ENCODE data around the gene CRIP2.
A peak's percentile ranks its signal among the peaks of the same experiment; 100 is the strongest.

The CRIP2 gene

DNA sequence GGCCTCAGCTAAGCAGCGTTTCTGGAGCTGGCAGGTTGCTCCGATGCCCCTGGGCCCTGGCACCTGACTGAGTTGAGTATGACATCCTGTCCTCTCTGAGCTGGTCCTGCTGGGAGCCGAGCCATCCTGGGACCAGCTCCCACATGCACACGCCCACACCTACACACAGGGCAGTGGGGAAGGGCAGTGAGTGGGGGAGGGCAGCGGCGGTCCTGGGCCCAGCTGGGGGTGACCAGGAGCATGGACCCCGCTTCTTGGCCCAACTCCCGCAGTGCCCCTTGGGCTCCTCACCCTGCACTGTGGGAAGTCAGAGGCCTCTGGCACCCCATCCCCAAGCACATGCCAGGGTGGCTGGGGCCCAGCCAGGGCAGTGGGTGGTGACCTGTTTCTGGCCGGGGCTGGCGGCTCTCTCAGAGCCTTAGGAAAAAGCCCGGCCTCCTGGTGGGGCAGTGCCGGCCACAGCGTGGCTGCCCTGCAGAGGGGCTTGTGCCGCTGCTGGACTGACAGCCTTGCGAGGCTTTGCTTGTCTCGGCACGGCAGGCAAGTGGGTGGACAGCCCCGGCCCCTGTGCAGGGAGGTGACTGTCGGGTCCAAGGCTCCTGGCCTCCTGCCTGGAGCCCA lies 5.9 kb upstream of the CRIP2 start:
- no peak for DNase-seq (ENCODE audit: low read depth)
- H3K4me3 ChIP-seq (ENCODE audit: low read length), result no peak overlapping the region
- TF ChIP-seq, protein P1, sequence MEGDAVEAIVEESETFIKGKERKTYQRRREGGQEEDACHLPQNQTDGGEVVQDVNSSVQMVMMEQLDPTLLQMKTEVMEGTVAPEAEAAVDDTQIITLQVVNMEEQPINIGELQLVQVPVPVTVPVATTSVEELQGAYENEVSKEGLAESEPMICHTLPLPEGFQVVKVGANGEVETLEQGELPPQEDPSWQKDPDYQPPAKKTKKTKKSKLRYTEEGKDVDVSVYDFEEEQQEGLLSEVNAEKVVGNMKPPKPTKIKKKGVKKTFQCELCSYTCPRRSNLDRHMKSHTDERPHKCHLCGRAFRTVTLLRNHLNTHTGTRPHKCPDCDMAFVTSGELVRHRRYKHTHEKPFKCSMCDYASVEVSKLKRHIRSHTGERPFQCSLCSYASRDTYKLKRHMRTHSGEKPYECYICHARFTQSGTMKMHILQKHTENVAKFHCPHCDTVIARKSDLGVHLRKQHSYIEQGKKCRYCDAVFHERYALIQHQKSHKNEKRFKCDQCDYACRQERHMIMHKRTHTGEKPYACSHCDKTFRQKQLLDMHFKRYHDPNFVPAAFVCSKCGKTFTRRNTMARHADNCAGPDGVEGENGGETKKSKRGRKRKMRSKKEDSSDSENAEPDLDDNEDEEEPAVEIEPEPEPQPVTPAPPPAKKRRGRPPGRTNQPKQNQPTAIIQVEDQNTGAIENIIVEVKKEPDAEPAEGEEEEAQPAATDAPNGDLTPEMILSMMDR (conservative IDR thresholded peaks at IDR 0.05; ENCODE audit: low read length), result no peak

DNA sequence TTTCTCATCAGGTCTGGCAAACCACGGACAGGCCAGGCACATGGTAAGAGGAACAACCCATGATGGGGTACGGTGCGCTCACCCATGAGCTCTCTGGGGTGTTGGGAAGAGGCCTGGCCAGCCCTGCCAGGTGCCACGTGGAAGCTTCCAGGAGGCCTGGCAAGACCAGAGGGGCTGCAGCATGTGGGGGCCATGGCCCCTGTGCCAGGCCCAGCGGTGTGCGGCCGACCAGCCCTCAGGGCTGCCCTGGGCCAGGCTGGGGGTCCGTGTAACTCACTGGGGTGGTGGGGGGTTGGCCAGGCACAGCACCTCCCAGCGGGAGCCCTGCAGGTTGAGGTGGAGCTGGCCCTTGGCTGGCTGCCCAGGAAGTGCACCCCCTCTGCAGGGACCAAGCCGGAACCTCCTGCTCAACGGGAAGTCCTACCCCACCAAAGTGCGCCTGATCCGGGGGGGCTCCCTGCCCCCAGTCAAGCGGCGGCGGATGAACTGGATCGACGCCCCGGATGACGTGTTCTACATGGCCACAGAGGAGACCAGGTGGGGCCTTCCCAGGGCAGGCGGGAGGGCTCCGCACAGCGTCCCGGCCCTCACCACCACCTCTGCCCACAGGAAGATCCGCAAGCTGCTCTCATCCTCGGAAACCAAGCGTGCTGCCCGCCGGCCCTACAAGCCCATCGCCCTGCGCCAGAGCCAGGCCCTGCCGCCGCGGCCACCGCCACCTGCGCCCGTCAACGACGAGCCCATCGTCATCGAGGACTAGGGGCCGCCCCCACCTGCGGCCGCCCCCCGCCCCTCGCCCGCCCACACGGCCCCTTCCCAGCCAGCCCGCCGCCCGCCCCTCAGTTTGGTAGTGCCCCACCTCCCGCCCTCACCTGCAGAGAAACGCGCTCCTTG lies 4.9 kb upstream of the CRIP2 start:
- no peak overlapping the region for H3K4me3 ChIP-seq (ENCODE audit: low read length)
- TF ChIP-seq, protein P1 (conservative IDR thresholded peaks at IDR 0.05; ENCODE audit: low read length), result no peak
- no peak for DNase-seq (ENCODE audit: low read depth)

DNA sequence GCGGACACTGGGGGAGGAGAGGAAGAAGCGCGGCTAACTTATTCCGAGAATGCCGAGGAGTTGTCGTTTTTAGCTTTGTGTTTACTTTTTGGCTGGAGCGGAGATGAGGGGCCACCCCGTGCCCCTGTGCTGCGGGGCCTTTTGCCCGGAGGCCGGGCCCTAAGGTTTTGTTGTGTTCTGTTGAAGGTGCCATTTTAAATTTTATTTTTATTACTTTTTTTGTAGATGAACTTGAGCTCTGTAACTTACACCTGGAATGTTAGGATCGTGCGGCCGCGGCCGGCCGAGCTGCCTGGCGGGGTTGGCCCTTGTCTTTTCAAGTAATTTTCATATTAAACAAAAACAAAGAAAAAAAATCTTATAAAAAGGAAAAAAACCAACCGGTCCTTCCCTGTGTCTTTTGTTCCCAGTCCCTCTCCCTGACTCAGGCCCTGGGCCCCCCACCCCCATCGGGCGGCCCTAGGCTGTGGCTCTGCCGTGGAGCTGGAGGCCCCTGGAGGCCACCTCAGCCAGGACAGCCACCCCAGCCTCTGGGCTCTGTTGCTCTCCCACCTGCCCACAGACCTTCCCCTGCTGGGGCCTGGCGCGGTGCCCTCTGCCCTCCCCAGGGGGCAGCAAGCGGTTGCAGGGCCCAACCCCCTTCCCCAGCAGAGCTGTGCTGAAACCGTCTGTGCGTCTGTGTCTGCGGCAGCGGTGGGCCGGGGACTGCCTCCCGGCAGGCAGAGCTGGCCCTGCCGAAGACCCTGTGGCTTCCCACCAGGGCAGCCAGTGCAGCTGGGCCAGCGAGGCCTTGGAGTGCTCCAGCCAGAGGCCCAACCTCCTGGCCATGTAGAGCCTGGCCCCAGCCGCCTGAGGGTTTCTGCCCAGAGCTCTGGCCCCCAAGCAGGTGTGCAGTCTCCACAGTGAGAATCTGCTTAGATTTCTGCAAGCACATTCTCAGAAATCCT lies 4.0 kb upstream of the CRIP2 start:
- TF ChIP-seq, protein P1 (conservative IDR thresholded peaks at IDR 0.05; ENCODE audit: low read length), result no peak
- H3K4me3 ChIP-seq (ENCODE audit: low read length), result no peak overlapping the region
- DNase-seq (ENCODE audit: low read depth), result no peak

DNA sequence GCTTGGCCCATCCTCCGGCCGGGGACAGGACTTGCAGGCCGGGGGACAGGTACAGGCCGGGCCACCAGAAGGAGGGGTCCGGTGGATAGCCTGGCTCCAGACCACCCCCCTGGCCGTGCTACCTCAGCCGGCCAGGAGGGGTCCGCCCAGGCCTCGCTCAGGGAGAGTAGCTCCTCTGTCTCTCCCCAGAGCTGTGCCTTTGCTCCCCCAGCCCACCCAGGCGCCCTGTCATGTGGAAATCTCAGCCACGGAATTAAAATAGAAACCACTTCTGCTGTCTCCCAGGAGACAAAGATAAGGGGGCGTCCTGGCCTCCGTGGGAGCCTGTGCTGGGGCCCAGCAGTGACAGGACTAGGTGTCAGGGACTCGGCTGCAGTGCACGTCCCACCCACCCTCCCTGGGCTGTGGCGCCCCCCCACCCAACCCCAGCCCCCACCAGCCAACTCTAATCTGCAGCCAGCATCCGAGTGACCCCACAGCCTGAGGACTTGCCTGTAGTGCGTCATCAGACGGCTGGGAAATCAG lies 3.3 kb upstream of the CRIP2 start:
- TF ChIP-seq, protein P1 (conservative IDR thresholded peaks at IDR 0.05; ENCODE audit: low read length), result 0 out of 2 replicates have a peak, but pooled peaks have one; percentile 1
- no peak overlapping the region for H3K4me3 ChIP-seq (ENCODE audit: low read length)
- DNase-seq (ENCODE audit: low read depth), result no peak

DNA sequence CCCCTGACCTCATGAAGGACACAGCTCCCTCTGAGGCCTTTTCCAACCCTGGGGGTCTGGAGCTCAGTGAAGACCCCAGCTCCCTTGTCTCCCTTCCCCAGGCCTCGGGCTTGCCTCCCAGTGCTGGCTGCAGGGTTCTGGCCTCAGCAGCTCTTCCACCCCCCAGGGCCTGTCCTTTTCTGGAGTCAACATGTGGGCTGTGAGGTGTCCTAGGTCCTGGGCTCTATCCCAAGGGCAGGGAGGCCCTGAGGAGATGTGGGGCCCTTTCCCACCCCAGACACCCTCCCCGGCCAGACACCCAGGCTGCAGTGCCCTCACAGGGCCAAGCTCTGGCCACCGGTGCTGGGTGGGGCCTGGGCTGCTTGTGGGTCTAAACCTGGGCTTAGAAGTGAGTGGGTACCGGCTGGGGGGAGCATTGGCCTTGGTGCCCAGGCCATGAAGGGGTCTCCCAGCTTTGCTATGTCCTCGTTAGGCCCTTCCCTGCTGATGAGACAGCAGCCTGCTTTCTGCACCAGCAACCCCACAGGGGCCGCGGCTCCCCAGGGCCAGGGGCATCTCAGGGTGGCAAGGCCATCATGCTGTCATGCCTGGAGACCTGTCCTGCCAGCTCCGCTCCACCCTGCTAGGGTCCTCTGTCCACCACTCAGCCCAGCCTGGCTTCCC lies 2.7 kb upstream of the CRIP2 start:
- TF ChIP-seq, protein P1 (conservative IDR thresholded peaks at IDR 0.05; ENCODE audit: low read length), result no peak
- H3K4me3 ChIP-seq (ENCODE audit: low read length), result no peak overlapping the region
- DNase-seq (ENCODE audit: low read depth), result no peak

DNA sequence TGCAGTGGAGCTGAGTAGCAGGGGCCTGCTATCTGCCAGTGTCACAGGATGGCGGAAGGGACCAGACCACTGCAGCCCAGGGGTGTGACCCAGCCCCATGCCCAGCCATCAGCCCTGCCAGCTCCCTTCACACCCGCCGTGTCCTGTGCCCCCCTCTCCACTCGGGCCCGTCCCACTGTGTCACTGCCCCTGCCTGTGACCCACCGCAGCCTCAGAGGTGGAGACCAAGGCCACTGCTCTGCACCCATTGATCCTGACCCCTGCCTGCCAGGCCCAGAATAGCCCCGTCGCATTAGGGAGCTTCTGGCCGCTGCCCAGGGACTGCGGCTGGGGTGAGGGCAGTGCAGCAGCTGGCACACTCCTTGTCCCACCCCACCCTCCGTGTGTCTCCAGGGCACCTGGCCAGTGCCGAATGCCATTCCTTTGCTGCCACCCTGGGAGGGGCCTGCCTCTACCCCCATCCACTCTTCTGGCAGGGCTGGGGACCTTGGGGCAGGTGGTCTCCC lies 2.1 kb upstream of the CRIP2 start:
- no peak overlapping the region for H3K4me3 ChIP-seq (ENCODE audit: low read length)
- DNase-seq (ENCODE audit: low read depth), result no peak
- TF ChIP-seq, protein P1 (conservative IDR thresholded peaks at IDR 0.05; ENCODE audit: low read length), result no peak
